HEK293 (cell line): Measurements from ENCODE around the gene ICAM3.

Experiments
- HOXA7 ChIP-seq: sonication (generic); formaldehyde crosslinking; IDR thresholded peaks from 2 replicates; pipeline ENCODE4 v1.8.1; 2022; ENCODE audit warnings: missing genetic modification reagents, borderline replicate concordance
- TCF7L2 ChIP-seq: IDR thresholded peaks from 2 replicates; pipeline ENCODE4 v1.6.1; 2011; ENCODE audit warnings: low read depth, mild to moderate bottlenecking, inconsistent platforms, low read length, moderate library complexity, borderline replicate concordance
- ZBTB11 ChIP-seq: fragments of 450-650 bp; formaldehyde crosslinking; conservative IDR thresholded peaks from 2 replicates; pipeline ENCODE4 v1.5.1; 2016; ENCODE audit warnings: low read depth, missing biosample characterization, missing genetic modification characterization
- ZNF274 ChIP-seq, 2 experiments: fragments of 200-500 bp in 1 of 2; fragments of 450-650 bp in 1 of 2; sonication (Bioruptor generic) in 1 of 2; formaldehyde crosslinking in 1 of 2; IDR thresholded peaks; 2 replicates each; pipeline versions ENCODE4 v1.5.1 to v1.6.1; 2014 to 2016; ENCODE audit warnings: borderline replicate concordance in 1 of 2, inconsistent platforms in 1 of 2, low read length in 1 of 2, missing biosample characterization in 1 of 2, missing genetic modification characterization in 1 of 2
- ZNF580 ChIP-seq: fragments of 450-650 bp; formaldehyde crosslinking; IDR thresholded peaks from 2 replicates; pipeline ENCODE4 v1.5.1; 2016; ENCODE audit warnings: missing biosample characterization, missing genetic modification characterization
- ZNF585B ChIP-seq: fragments of 450-650 bp; formaldehyde crosslinking; IDR thresholded peaks from 2 replicates; pipeline ENCODE4 v1.5.1; 2016; ENCODE audit warnings: missing biosample characterization, missing genetic modification characterization
- ZNF645 ChIP-seq: fragments of 450-650 bp; formaldehyde crosslinking; IDR thresholded peaks from 2 replicates; pipeline ENCODE4; 2016; ENCODE audit warnings: missing biosample characterization, missing genetic modification characterization
- ZNF777 ChIP-seq: fragments of 450-650 bp; formaldehyde crosslinking; IDR thresholded peaks from 2 replicates; pipeline ENCODE4 v1.5.1; 2017; ENCODE audit warnings: missing biosample characterization, missing genetic modification characterization, borderline replicate concordance
- TF ChIP-seq, protein P1 (sequence below): fragments of 450-650 bp; formaldehyde crosslinking; IDR thresholded peaks from 2 replicates; pipeline ENCODE4 v1.5.1; 2016; ENCODE audit warnings: missing biosample characterization, missing genetic modification characterization

DNA sequence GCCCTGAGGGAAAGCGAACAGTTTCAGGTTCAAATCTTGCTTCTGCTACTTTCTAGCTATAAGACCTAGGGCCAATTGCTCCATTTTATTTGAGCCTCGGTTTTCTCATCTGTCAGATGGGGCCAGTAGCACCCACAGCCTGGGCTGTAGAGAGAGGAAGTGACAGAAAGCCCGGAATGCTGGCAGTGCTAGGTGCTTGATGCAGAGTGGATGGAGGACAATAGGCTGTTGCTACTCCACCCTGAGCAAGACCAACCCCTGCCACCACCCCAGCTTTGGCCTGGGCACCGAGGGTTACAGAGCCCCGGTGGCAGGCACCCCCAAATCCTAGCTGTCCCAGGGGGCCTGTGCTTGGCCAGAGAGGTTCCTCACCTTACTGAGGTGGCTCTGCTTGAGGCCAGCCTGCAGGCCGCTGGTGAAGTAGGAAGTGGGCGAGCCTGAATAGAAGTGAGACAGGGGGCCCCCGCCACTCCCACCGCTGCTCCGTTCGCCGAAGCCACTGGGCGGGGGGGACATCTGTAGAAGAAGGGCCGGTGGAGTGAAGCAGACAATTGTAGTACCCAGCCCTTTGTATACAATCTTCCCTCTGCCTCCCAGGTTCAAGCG is 21.5 kb downstream of the ICAM3 start:
- no peak for TF ChIP-seq ZNF585B (tag by site-specific recombination)
- TF ChIP-seq HOXA7, result no peak
- TF ChIP-seq ZNF777 (tag by site-specific recombination), result no peak
- no peak for TF ChIP-seq ZBTB11
- TF ChIP-seq, protein P1, sequence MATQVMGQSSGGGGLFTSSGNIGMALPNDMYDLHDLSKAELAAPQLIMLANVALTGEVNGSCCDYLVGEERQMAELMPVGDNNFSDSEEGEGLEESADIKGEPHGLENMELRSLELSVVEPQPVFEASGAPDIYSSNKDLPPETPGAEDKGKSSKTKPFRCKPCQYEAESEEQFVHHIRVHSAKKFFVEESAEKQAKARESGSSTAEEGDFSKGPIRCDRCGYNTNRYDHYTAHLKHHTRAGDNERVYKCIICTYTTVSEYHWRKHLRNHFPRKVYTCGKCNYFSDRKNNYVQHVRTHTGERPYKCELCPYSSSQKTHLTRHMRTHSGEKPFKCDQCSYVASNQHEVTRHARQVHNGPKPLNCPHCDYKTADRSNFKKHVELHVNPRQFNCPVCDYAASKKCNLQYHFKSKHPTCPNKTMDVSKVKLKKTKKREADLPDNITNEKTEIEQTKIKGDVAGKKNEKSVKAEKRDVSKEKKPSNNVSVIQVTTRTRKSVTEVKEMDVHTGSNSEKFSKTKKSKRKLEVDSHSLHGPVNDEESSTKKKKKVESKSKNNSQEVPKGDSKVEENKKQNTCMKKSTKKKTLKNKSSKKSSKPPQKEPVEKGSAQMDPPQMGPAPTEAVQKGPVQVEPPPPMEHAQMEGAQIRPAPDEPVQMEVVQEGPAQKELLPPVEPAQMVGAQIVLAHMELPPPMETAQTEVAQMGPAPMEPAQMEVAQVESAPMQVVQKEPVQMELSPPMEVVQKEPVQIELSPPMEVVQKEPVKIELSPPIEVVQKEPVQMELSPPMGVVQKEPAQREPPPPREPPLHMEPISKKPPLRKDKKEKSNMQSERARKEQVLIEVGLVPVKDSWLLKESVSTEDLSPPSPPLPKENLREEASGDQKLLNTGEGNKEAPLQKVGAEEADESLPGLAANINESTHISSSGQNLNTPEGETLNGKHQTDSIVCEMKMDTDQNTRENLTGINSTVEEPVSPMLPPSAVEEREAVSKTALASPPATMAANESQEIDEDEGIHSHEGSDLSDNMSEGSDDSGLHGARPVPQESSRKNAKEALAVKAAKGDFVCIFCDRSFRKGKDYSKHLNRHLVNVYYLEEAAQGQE (tag by site-specific recombination), result no peak
- TF ChIP-seq ZNF580 (tag by site-specific recombination), result no peak
- no peak for TF ChIP-seq TCF7L2
- TF ChIP-seq ZNF645 (tag by site-specific recombination), result no peak
- TF ChIP-seq ZNF274 (IDR thresholded peaks at IDR 0.05; ENCODE audit: low read length), result no peak
- no peak for TF ChIP-seq ZNF274 (tag by site-specific recombination; IDR thresholded peaks at IDR 0.05; ENCODE audit: borderline replicate concordance)
